Motor neuron (in vitro differentiated cells): ENCODE measurements around the gene TBC1D2B. TPM values are rescaled to one million over a fixed set of nuclear protein-coding genes. Genes with fewer than 3 reads are reported as not detected.
A peak's percentile ranks its signal among the peaks of the same experiment; 100 is the strongest.

Experiments
- ATAC-seq, 8 experiments: fragments of 200-7000 bp; cut with Tn5 transposase; replicated peaks in 6 of 8; 2 replicates each; pipeline ENCODE4 v1.8.0; 2021; ENCODE audit warnings: mild to moderate bottlenecking in 8 of 8, moderate library complexity in 8 of 8
- H3K27ac ChIP-seq, 2 donors: fragments of 250-450 bp; sonication (Bioruptor Pico); 2 replicates each; pipeline ENCODE4 v1.9.0; 2021; ENCODE audit warnings: antibody characterized with exemption in 2 of 2, mild to moderate bottlenecking in 2 of 2, moderate library complexity in 1 of 2
- H3K4me1 ChIP-seq, 2 donors: fragments of 250-450 bp; sonication (Bioruptor Pico); replicated peaks in 1 of 2; 2 replicates each; pipeline ENCODE4 v1.6.1; 2021; ENCODE audit warnings: antibody characterized with exemption in 2 of 2, mild to moderate bottlenecking in 2 of 2, moderate library complexity in 1 of 2
- H3K4me3 ChIP-seq, 5 donors: fragments of 250-450 bp; sonication (Bioruptor Pico); 2 replicates each; pipeline ENCODE4 v1.9.0; 2021; ENCODE audit warnings: antibody characterized with exemption in 5 of 5, mild to moderate bottlenecking in 5 of 5, moderate library complexity in 4 of 5
- WGBS, 10 experiments: fragments of 450-650 bp; shearing (Covaris generic); methylation state at CpG; one replicate each; pipeline ENCODE4 v1.0.0; 2022; 5-methylcytosine and 5-hydroxymethylcytosine counted together
- in situ Hi-C, 9 experiments: fragments of 400-800 bp; cut with MboI; loops; one replicate each; pipeline ENCODE4 v1.15.0; 2021; ENCODE audit warnings: low sequenced_read_pairs in 9 of 9, low pct_unique_long_range_greater_than_20kb in 2 of 9; ENCODE audit not compliant: unreplicated experiment in 9 of 9
- total RNA-seq, 8 experiments: library from RNA; unstranded; fragments of 300-600 nt; gene quantifications; 2 replicates each; pipeline versions ENCODE4 v1.2.3 to v1.2.4, GENCODE V29; 2022

Gene TBC1D2B
- total RNA-seq, 8 experiments from 2014 or later = 7.0 to 44.5 (median 16.0) TPM

DNA sequence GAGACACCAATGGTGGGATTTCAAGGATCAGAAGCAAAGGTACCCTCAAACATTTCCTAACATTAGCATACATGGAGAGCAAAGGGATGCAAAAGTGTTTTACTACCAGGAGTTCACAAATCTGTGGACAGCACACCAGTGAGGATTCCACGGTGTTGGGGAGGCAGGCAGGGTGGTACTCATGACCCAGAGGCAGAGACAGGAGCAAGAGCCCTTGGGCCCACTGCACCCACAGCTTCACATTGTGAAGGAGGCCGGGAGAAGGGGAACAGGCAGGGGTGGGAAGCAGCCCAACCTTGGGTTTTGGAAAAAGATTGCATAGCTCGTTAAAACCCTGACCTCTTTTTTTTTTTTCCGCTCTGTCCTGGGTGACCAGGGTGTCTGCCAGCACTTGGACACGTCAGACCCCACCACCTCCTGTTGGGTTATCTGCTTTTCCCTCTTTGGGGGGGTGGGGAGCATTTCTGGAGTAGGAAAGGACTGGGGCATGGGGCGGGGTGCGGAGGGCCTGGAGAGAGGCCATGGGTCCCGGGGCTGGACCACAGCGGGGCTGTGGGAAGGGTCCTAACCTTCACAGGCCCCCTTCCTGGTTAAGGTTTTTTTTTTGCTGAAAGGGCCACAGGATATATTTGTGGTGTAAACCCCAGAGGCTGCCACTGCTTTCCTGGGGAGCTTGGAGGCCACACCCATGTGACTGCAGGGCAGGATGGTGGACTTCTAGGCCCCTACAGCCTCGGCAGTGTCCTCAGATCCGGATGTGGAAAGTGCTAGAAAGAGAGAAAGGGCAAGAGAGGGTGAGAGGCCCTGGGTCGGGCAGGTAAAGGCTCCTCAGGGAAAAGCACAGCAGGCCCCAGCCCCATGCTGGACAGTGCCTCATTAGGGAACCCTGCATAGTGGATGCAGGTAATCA lies 27.3 kb upstream of the TBC1D2B start:
- H3K4me1 ChIP-seq = no peaks in the 10 kb centered on the region
- no peak overlapping the region for H3K4me3 ChIP-seq
- in situ Hi-C loops = loop anchor here (10.0 to 25.0 kb wide), 3 partner anchors 132 to 143 kb away; partner anchors contain the start of gene ACSBG1 (in 3 of the 9)
- 53 to 89% (median 74%) methylated on average over 1 to 6 of the region's 12 CpGs; no CpG with 5 or more reads in 6 of the 10 experiments for WGBS, 10 experiments
- H3K27ac ChIP-seq = no peak overlapping the region
- ATAC-seq = no peak

DNA sequence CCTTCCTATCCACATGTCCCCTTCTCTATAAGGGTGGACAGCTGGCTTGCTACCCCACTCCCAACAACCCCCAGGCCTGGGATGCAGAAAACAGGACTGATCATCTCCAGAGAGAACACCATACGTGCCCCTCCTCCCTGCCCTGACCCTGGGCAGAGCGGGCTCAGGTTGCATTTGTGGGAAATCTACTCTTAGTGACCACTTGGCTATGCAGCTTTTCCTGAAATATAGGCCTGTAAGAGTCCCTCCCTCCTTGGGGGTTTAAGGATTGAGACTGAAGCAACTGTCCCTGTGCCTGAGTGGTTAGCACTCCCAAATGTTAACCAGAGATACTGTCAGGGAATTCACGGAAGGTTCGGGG lies 26.6 kb upstream of the TBC1D2B start:
- ATAC-seq = no peak
- Histone ChIP-seq H3K4me1 (no peaks in the 10 kb centered on the region), H3K4me3 (no peak overlapping the region), H3K27ac (no peak overlapping the region)
- in situ Hi-C loops = loop anchor here (10.0 to 25.0 kb wide), 3 partner anchors 133 to 142 kb away; partner anchors contain the start of gene ACSBG1 (in 3 of the 9)
- WGBS, 10 experiments = 80 to 100% (median 100%) methylated on average over 1 to 2 of the region's 4 CpGs; no CpG with 5 or more reads in 5 of the 10 experiments

DNA sequence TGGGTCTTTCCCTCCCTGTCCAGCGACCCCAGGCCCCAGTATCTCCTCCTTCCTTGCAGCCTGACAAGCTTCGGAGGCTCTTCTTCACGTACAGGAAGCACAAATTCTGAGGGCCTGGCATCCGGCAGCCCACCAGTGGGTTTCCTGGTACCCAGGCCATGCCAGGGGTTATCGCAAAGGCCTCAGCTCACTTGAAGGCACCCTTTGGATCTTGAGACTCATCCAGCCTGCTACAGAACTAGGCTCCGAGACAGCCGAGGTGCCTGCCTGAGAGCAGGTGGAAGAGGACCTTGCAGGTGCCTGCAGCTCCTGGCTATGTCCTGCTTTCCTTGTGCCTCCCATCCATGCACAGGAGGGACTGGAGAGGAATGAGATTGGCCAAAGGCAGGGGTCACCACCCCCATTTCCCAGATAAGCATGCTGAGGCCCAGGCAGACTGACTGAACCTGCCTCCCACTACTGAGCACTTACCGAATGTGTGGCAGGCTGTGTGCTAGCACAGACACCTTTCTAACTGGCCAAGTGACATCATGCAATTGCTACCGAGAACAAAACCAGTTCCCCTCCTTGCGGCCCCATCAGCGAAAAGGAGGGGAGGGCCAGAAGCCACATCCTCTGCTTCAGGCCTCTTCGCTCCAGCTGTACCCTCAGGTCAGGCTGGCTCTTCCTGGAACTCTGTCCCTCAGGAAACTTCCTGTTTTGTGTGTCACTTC lies 26.1 kb upstream of the TBC1D2B start:
- ATAC-seq = no peak
- WGBS, 10 experiments = 53 to 100% (median 76%) methylated on average over 1 to 8 of the region's 12 CpGs; no CpG with 5 or more reads in 5 of the 10 experiments
- H3K27ac ChIP-seq = no peak overlapping the region
- no peak overlapping the region for H3K4me3 ChIP-seq
- in situ Hi-C loops = loop anchor here (10.0 to 25.0 kb wide), 3 partner anchors 134 to 141 kb away; partner anchors contain the start of gene ACSBG1 (in 3 of the 9)
- no peaks in the 10 kb centered on the region for H3K4me1 ChIP-seq

GRCh38 chr15:78102741-78103140 lies 25.2 kb upstream of the TBC1D2B start:
- in situ Hi-C loops = loop anchor here (10.0 to 25.0 kb wide), 3 partner anchors 135 to 140 kb away; partner anchors contain the start of gene ACSBG1 (in 3 of the 9)
- peak in 1 of 8 experiments; percentile 36 for ATAC-seq

GRCh38 chr15:78102211-78102610 lies 24.7 kb upstream of the TBC1D2B start:
- Histone ChIP-seq H3K4me3 (no peak overlapping the region), H3K27ac (no peak overlapping the region), H3K4me1 (no peaks in the 10 kb centered on the region)
- 20 to 86% (median 62%) methylated on average over 1 of the region's 1 CpG; no CpG with 5 or more reads in 2 of the 10 experiments for WGBS, 10 experiments
- no peak for ATAC-seq
- in situ Hi-C loops = loop anchor here (10.0 to 25.0 kb wide), 3 partner anchors 135 to 140 kb away; partner anchors contain the start of gene ACSBG1 (in 3 of the 9)

More at GRCh38 chr15:78102741-78103140, 25.2 kb upstream of the TBC1D2B start:
- WGBS, 10 experiments = 100% methylated on average over 1 of the region's 6 CpGs; no CpG with 5 or more reads in 7 of the 10 experiments
- no peaks in the 10 kb centered on the region for H3K4me1 ChIP-seq
- H3K27ac ChIP-seq = no peak overlapping the region
- H3K4me3 ChIP-seq = no peak overlapping the region

GRCh38 chr15:78101423-78102105 lies 24.1 kb upstream of the TBC1D2B start:
- H3K4me3 ChIP-seq = no peak overlapping the region
- WGBS, 10 experiments = 70 to 90% (median 83%) methylated on average over 1 to 2 of the region's 5 CpGs; no CpG with 5 or more reads in 7 of the 10 experiments
- in situ Hi-C loops = loop anchor here (10.0 to 25.0 kb wide), 3 partner anchors 136 to 139 kb away; partner anchors contain the start of gene ACSBG1 (in 3 of the 9)
- H3K27ac ChIP-seq = no peak overlapping the region
- ATAC-seq = no peak
- no peaks in the 10 kb centered on the region for H3K4me1 ChIP-seq

- no peak overlapping the region for H3K4me3 ChIP-seq
- WGBS, 10 experiments = 70 to 83% methylated on average over 2 of the region's 2 CpGs; no CpG with 5 or more reads in 8 of the 10 experiments
- in situ Hi-C loops = loop anchor here (10.0 to 25.0 kb wide), 3 partner anchors 136 to 139 kb away; partner anchors contain the start of gene ACSBG1 (in 3 of the 9)
Observed at GRCh38 chr15:78100886-78101285, 23.4 kb upstream of the TBC1D2B start.

GRCh38 chr15:78098131-78098755 lies 20.7 kb upstream of the TBC1D2B start:
- ATAC-seq = no peak
- H3K4me3 ChIP-seq = no peak overlapping the region
- H3K4me1 ChIP-seq = no peaks in the 10 kb centered on the region
- no peak overlapping the region for H3K27ac ChIP-seq
- WGBS, 10 experiments = 83 to 100% (median 90%) methylated on average over 2 to 6 of the region's 11 CpGs; no CpG with 5 or more reads in 5 of the 10 experiments
- in situ Hi-C loops = no loop called here

More at GRCh38 chr15:78100886-78101285, 23.4 kb upstream of the TBC1D2B start:
- ATAC-seq = no peak
- H3K4me1 ChIP-seq = no peaks in the 10 kb centered on the region
- no peak overlapping the region for H3K27ac ChIP-seq

DNA sequence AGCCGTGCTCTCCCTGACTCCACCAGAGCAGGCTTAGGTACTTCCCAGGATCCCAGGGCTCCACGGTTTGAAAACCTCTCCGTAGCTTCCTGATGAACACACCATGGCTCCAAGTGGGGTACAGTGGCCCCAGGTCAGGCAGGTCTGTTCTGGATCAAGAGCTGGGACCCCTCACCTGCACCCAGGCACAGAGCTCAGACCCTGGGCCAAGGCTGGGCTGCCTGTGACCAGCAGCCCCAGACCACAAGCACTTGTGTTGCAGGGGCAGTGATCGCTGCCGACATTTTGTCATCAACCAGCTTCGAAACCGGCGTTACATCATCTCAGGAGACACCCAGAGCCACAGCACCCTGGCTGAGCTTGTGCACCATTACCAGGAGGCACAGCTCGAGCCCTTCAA lies 20.2 kb upstream of the TBC1D2B start:
- in situ Hi-C loops = no loop called here
- WGBS, 10 experiments = 77 to 100% (median 100%) methylated on average over 1 to 5 of the region's 9 CpGs; no CpG with 5 or more reads in 5 of the 10 experiments
- H3K4me3 ChIP-seq = no peak overlapping the region
- H3K27ac ChIP-seq = no peak overlapping the region
- no peaks in the 10 kb centered on the region for H3K4me1 ChIP-seq
- no peak for ATAC-seq

DNA sequence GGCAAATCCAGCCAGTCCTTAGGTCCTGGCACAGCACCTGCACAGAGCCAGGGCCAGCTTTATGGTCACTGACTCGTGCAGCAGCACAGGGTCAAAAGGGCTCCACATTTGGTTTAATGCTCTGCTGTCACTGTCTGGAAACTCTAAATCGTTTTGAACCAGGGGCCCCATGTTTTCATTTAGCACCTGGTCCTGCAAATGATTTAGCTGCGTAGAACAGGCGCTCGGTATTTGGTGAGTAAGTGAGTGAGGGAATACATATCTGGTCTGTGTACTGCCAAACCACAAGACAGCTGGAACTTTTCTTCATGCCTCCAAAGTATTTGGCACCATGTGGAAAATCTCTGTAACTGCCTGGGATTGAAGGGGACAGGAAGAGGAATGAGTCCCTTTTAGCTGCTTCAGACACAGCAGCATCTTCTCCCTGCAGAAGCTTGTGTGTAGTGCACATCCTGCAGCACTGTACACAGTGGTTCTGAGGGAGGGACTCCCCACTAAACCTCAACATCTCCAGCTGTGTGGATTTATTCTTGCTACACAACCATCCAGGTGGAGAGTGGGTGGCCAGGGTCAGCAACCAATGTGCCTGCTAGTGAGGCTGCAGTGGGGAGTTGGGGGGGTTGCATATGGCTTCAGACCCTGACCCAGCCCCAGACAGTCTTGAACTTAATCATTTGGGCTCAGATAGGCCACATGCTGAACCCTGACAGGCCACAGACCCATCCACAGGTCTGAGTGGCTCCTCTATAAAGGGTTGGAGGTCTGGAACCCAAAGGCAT lies 15.9 kb upstream of the TBC1D2B start:
- WGBS, 10 experiments = 0 to 80% (median 25%) methylated on average over 1 to 5 of the region's 5 CpGs; no CpG with 5 or more reads in 3 of the 10 experiments
- peak in 1 of 8 experiments; percentile 33 for ATAC-seq
- Histone ChIP-seq H3K27ac (no peak overlapping the region), H3K4me3 (no peak overlapping the region), H3K4me1 (no peaks in the 10 kb centered on the region)
- in situ Hi-C loops = no loop called here

- ATAC-seq = no peak
- Histone ChIP-seq H3K4me3 (no peak within 1 kb of the TSS), H3K27ac (no peak within 1 kb of the TSS), H3K4me1 (no peaks in the 10 kb centered on the region)
- in situ Hi-C loops = no loop called here
- 82 to 100% (median 92%) methylated on average over 1 to 4 of the region's 11 CpGs; no CpG with 5 or more reads in 5 of the 10 experiments for WGBS, 10 experiments
Observed at GRCh38 chr15:78092261-78093041, 14.9 kb upstream of the TBC1D2B start, which contains the start of gene SH2D7. SH2D7 (plus strand) TSS chr15:78092561; CDS start chr15:78092585, 24 bp downstream.
